OCI-LY1 (cell line): ENCODE measurements around the gene HOXB6.

Experiments
- CTCF ChIP-seq: fragments of 200-600 bp; sonication (generic), shearing (Covaris generic); IDR thresholded peaks from 2 replicates; pipeline ENCODE4 v1.5.1; 2017; ENCODE audit warnings: mild to moderate bottlenecking, antibody characterized with exemption, low read length, moderate library complexity, mixed read lengths
- EZH2 ChIP-seq: fragments of 200-600 bp; sonication (generic), shearing (Covaris generic); IDR thresholded peaks from 2 replicates; pipeline ENCODE4 v1.8.0; 2017; ENCODE audit warnings: borderline replicate concordance, mixed run types, mild to moderate bottlenecking, antibody characterized with exemption, low read length, moderate library complexity, mixed read lengths

- TF ChIP-seq CTCF, result no peak
- TF ChIP-seq EZH2, result no peak
These were observed 24.6 kb upstream of the HOXB6 start for GRCh38 chr17:48629411-48629759.
